Prostate gland (tissue), 2 donors: ENCODE measurements around the gene RCC1.

Experiments used
- CTCF ChIP-seq, 4 experiments: fragments of 200-600 bp in 2 of 4; fragments of 450-650 bp in 2 of 4; sonication (generic) in 2 of 4; IDR thresholded peaks; 1 replicate in 3 of 4; 2 replicates in 1 of 4; pipeline ENCODE4 v1.5.1; 2016 to 2019; ENCODE audit warnings: antibody characterized with exemption in 4 of 4, mild to moderate bottlenecking in 2 of 4, moderate library complexity in 2 of 4
- POLR2A ChIP-seq: fragments of 450-650 bp; IDR thresholded peaks from one replicate; pipeline ENCODE4 v1.6.1; 2016; ENCODE audit warnings: antibody characterized with exemption, mild to moderate bottlenecking

- TF ChIP-seq POLR2A (no peak), CTCF (IDR thresholded peaks at IDR 0.05) (no peak)
Measured at GRCh38 chr1:28577052-28577678, 71.3 kb downstream of the RCC1 start.
